H1 (cell line): ENCODE measurements around the gene P2RY13. TPM values are rescaled to one million over a fixed set of nuclear protein-coding genes. Genes with fewer than 3 reads are reported as not detected.

ENCODE experiments used
- CHD2 ChIP-seq: IDR thresholded peaks from 2 replicates; pipeline ENCODE4 v1.6.1; 2012; ENCODE audit warnings: low read length, improper control_type of control experiment
- EP300 ChIP-seq, 2 experiments: IDR thresholded peaks; 1 replicate in 1 of 2; 2 replicates in 1 of 2; pipeline ENCODE4 v1.6.1; 2011 to 2012; ENCODE audit warnings: low read depth in 2 of 2, low read length in 2 of 2, mild to moderate bottlenecking in 2 of 2, borderline replicate concordance in 1 of 2, inconsistent platforms in 1 of 2, moderate library complexity in 1 of 2
- GTF2F1 ChIP-seq: IDR thresholded peaks from 2 replicates; pipeline ENCODE4 v1.6.1; 2012; ENCODE audit warnings: low read depth, low read length, improper control_type of control experiment, borderline replicate concordance
- HDAC6 ChIP-seq: IDR thresholded peaks from one replicate; pipeline ENCODE4 v1.7.1; 2012; ENCODE audit warnings: low read depth, mild to moderate bottlenecking, inconsistent platforms, low read length, moderate library complexity
- TBP ChIP-seq: IDR thresholded peaks from 2 replicates; pipeline ENCODE4 v1.6.1; 2011; ENCODE audit warnings: low read depth, low read length, improper control_type of control experiment
- polyA plus RNA-seq, 7 experiments: library from polyadenylated mRNA; depleted of rRNA in 3 of 7; stranded (reverse) in 5 of 7; unstranded in 2 of 7; fragments of >200 nt in 5 of 7; fragments of 200-250 nt in 2 of 7; gene quantifications; 1 replicate in 5 of 7; 2 replicates in 1 of 7; 4 replicates in 1 of 7; pipeline versions ENCODE4 v1.2.1 to v1.2.3, GENCODE V29; 2011 to 2013; ENCODE audit warnings: missing spikeins in 2 of 7, mixed read lengths in 2 of 7
- total RNA-seq: library from RNA; stranded (reverse); fragmentation: NEBNext Ultra II Directional; extraction: Animal tissue kit (Norgen Biotek cat#: 25700); gene quantifications from 2 replicates; pipeline ENCODE4 v1.2.1, GENCODE V29; 2021
- TF ChIP-seq, protein P1 (sequence below): IDR thresholded peaks from 2 replicates; pipeline ENCODE4 v1.6.1; 2012; ENCODE audit warnings: inconsistent platforms

Gene P2RY13
- total and polyA plus RNA-seq, 2 of the 8 experiments (the other 6 are each of a cell fraction or from before 2014, with no cell fraction given) = not detected

DNA sequence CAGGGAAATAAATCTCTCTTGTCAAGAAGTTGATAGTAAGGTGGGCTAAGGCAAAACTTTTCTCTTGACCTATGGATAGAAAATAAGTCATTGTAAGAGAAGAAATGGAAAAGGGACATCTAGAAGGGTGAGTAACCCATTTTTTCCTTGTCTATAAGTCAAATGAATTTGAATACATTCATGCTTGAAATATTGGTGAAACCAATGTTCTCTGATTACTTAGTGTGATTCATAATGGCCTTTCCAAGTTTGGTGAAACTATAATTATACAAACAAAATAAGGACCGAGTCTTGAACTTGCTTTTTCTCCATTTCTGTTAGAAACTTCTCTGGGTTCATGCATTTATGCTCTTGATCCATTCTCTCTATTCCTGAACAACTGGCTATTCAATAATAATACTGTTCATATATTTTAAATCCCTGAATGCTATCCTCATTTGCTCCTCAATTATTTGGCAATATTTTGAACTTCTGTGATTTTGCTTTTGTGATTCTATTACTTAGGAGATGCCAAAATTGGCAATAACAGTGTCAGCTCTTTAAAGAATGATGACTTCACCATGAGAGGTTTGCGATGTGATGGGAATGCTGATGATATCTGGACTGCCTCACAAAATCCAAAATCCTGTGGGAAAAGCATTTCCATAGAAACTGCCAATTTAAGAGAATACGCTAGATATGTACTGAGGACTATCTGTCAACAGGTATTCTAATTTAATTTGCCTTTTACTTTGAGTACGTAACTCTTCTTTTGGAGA lies 42.9 kb upstream of the P2RY13 start (continued):
- TF ChIP-seq GTF2F1 = no peak
- TF ChIP-seq CHD2 = no peak
- no peak for TF ChIP-seq EP300 (IDR thresholded peaks at IDR 0.05; ENCODE audit: borderline replicate concordance in 1 of 2, low read depth in 2 of 2, low read length in 2 of 2)
- TF ChIP-seq TBP = no peak
- TF ChIP-seq, protein P1, sequence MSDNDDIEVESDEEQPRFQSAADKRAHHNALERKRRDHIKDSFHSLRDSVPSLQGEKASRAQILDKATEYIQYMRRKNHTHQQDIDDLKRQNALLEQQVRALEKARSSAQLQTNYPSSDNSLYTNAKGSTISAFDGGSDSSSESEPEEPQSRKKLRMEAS = no peak
- no peak for TF ChIP-seq HDAC6
- TF ChIP-seq, all 59 proteins: peak for 0
